ENCODE data around the gene NUP85.

GRCh38 chr17:75285123-75285522 lies 79.6 kb downstream of the NUP85 start:
- TF ChIP-seq CTCF (conservative IDR thresholded peaks at IDR 0.05; ENCODE audit: low read length) = no peak
- no peak for TF ChIP-seq EZH2phosphoT487 (IDR thresholded peaks at IDR 0.05; ENCODE audit: borderline replicate concordance, low read depth, low read length)
